Measurements from ENCODE around the gene ARHGAP1. TPM values are rescaled to one million over a fixed set of nuclear protein-coding genes. Genes with fewer than 3 reads are reported as not detected.

The ARHGAP1 gene
- total and polyA plus RNA-seq, 2 of the 13 experiments (the other 11 are each of a cell fraction or from before 2014, with no cell fraction given) = 18.6 to 30.3 TPM

DNA sequence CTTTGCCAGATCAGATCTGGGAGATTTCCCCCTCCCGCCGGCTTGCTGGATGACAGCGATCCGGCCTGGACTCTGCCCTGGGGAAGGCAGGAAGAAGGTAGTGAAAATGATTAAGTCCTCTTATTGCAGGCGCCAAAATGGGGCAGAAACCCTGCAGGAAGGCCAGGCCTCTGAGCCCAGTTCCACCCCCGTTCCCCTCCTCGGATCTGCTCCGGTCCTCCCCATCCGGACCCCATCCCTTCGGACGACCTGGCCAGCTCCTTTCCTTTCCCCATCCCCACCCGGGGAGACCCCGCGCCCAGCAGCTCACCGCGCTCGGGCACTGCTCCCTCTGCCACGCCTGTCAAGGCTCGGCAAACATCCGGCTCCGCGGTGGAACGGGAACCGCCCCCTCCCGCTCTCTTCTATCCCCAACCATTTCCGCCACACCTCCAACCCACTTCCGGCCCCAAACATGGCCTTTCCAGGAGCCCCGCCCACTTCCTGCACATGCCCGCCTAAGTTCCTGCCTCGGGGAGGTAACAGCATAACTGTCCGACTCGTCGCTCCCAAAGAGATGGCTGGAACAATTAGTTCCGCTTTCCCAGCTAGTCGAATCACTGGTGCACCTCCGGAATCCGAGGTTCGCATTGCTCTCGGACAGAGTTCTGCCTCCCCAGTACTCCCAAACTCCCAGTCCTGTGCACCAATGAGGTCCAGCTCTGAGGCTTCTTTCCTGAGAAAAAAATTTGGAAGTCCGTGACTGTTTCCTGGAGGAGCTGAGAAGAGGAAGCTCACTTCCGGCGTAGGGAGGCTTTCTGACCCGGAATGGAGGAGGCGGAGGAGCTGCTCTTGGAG lies at the start of gene ARHGAP1, which contains the start of gene ZNF408 (continued):
- TF ChIP-seq, protein P1, sequence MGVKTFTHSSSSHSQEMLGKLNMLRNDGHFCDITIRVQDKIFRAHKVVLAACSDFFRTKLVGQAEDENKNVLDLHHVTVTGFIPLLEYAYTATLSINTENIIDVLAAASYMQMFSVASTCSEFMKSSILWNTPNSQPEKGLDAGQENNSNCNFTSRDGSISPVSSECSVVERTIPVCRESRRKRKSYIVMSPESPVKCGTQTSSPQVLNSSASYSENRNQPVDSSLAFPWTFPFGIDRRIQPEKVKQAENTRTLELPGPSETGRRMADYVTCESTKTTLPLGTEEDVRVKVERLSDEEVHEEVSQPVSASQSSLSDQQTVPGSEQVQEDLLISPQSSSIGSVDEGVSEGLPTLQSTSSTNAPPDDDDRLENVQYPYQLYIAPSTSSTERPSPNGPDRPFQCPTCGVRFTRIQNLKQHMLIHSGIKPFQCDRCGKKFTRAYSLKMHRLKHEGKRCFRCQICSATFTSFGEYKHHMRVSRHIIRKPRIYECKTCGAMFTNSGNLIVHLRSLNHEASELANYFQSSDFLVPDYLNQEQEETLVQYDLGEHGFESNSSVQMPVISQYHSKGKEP (CRISPR knock-in tag; IDR thresholded peaks at IDR 0.05) = 0 out of 2 replicates have a peak, but pooled peaks have one; percentile 54
- TF ChIP-seq ZNF382 (CRISPR knock-in tag; IDR thresholded peaks at IDR 0.05; ENCODE audit: borderline replicate concordance) = no peak
- TF ChIP-seq ZNF260 (CRISPR knock-in tag; IDR thresholded peaks at IDR 0.05; ENCODE audit: borderline replicate concordance, low read depth) = no peak
- TF ChIP-seq SALL1 (CRISPR knock-in tag; IDR thresholded peaks at IDR 0.05) = peak; percentile 69
- TF ChIP-seq ZFP90 (CRISPR knock-in tag; IDR thresholded peaks at IDR 0.05; ENCODE audit: borderline replicate concordance) = peak; percentile 47; the same call in 1 of the 2 replicates
- TF ChIP-seq NCOA5 (CRISPR knock-in tag; IDR thresholded peaks at IDR 0.05) = no peak
- TF ChIP-seq MIER2 (CRISPR knock-in tag; IDR thresholded peaks at IDR 0.05) = no peak
- 0 out of 2 replicates have a peak, but pooled peaks have one; percentile 39 for TF ChIP-seq CENPT (CRISPR knock-in tag; IDR thresholded peaks at IDR 0.05; ENCODE audit: low read depth)
- TF ChIP-seq ZFP36L1 (CRISPR knock-in tag; IDR thresholded peaks at IDR 0.05) = peak; percentile 72; the same call in 1 of the 2 replicates
- TF ChIP-seq NFRKB (IDR thresholded peaks at IDR 0.05) = no peak
- TF ChIP-seq, protein P2, sequence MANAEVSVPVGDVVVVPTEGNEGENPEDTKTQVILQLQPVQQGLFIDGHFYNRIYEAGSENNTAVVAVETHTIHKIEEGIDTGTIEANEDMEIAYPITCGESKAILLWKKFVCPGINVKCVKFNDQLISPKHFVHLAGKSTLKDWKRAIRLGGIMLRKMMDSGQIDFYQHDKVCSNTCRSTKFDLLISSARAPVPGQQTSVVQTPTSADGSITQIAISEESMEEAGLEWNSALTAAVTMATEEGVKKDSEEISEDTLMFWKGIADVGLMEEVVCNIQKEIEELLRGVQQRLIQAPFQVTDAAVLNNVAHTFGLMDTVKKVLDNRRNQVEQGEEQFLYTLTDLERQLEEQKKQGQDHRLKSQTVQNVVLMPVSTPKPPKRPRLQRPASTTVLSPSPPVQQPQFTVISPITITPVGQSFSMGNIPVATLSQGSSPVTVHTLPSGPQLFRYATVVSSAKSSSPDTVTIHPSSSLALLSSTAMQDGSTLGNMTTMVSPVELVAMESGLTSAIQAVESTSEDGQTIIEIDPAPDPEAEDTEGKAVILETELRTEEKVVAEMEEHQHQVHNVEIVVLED (CRISPR knock-in tag; IDR thresholded peaks at IDR 0.05; ENCODE audit: borderline replicate concordance) = peak; percentile 76; the same call in 1 of the 2 replicates
- TF ChIP-seq PLRG1 (conservative IDR thresholded peaks at IDR 0.05) = no peak
- TF ChIP-seq ZSCAN25 (CRISPR knock-in tag; IDR thresholded peaks at IDR 0.05) = peak; percentile 26; the same call in 1 of the 2 replicates
- TF ChIP-seq ELF3 (CRISPR knock-in tag; IDR thresholded peaks at IDR 0.05) = peak; percentile 87
- no peak for TF ChIP-seq GTF3A (CRISPR knock-in tag; conservative IDR thresholded peaks at IDR 0.05)
- TF ChIP-seq MXI1 (IDR thresholded peaks at IDR 0.05; ENCODE audit: borderline replicate concordance, low read depth, low read length) = peak; percentile 98; the same call in 2 of the 3 replicates
- TF ChIP-seq MTA1 (CRISPR knock-in tag; IDR thresholded peaks at IDR 0.05; ENCODE audit: borderline replicate concordance) = peak; percentile 77; the same call in 1 of the 2 replicates
- TF ChIP-seq GATAD1 (CRISPR knock-in tag; IDR thresholded peaks at IDR 0.05) = peak; percentile 97
- TF ChIP-seq MAX (IDR thresholded peaks at IDR 0.05) = peak; percentile 82
- peak; percentile 68 for TF ChIP-seq IKZF4 (CRISPR knock-in tag; IDR thresholded peaks at IDR 0.05; ENCODE audit: borderline replicate concordance, low read depth, not compliant biosample characterization)
- TF ChIP-seq BRD4 (CRISPR knock-in tag; IDR thresholded peaks at IDR 0.05) = no peak
- TF ChIP-seq, protein P3, sequence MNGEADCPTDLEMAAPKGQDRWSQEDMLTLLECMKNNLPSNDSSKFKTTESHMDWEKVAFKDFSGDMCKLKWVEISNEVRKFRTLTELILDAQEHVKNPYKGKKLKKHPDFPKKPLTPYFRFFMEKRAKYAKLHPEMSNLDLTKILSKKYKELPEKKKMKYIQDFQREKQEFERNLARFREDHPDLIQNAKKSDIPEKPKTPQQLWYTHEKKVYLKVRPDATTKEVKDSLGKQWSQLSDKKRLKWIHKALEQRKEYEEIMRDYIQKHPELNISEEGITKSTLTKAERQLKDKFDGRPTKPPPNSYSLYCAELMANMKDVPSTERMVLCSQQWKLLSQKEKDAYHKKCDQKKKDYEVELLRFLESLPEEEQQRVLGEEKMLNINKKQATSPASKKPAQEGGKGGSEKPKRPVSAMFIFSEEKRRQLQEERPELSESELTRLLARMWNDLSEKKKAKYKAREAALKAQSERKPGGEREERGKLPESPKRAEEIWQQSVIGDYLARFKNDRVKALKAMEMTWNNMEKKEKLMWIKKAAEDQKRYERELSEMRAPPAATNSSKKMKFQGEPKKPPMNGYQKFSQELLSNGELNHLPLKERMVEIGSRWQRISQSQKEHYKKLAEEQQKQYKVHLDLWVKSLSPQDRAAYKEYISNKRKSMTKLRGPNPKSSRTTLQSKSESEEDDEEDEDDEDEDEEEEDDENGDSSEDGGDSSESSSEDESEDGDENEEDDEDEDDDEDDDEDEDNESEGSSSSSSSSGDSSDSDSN (CRISPR knock-in tag; IDR thresholded peaks at IDR 0.05) = peak; percentile 84
- peak; percentile 75; the same call in 1 of the 2 replicates for TF ChIP-seq ZNF615 (CRISPR knock-in tag; IDR thresholded peaks at IDR 0.05; ENCODE audit: borderline replicate concordance)
- TF ChIP-seq MAFF (IDR thresholded peaks at IDR 0.05; ENCODE audit: low read depth, low read length) = no peak

All from HepG2 (cell line).